Endothelial cell of umbilical vein (primary cell): ENCODE results near the gene GGA2. TPM values are rescaled to one million over a fixed set of nuclear protein-coding genes. Genes with fewer than 3 reads are reported as not detected.

Experiments used
- BruUV-seq: library from RNA; stranded (reverse); fragments of 400-500 nt; replicated peaks from 2 replicates; lab custom pipeline; 2021; lab: Mats Ljungman, UMichigan
- CTCF ChIA-PET: fragments of 300-600, 350-600 bp; sonication (Branson Sonifier 250); formaldehyde crosslinking; loops from one replicate; lab custom pipeline; 2021; ENCODE audit warnings: antibody characterized with exemption, inconsistent platforms; lab: Charles Lee
- POLR2A ChIA-PET: fragments of 300-600, 350-600 bp; sonication (Branson Sonifier 250); formaldehyde crosslinking; loops from one replicate; lab custom pipeline; 2021; ENCODE audit warnings: antibody characterized with exemption, inconsistent platforms; lab: Charles Lee
- DNase-seq: peaks from one replicate; pipeline ENCODE4 v3.0.0-alpha.2; 2011; ENCODE audit warnings: low read depth, low spot score
- FAIRE-seq: peaks from 2 replicates; lab custom pipeline; 2011; peaks lifted over from hg19 to GRCh38; lab: Jason Lieb, UNC
- H2AFZ ChIP-seq: 2 replicates; pipeline ENCODE4 v1.6.0; 2012; ENCODE audit warnings: low read depth, low read length, control low read depth, inconsistent platforms
- H3K27ac ChIP-seq: 2 replicates; pipeline ENCODE4 v1.5.1; 2011; ENCODE audit warnings: low read depth, mild to moderate bottlenecking, control low read depth, low read length, moderate library complexity; ENCODE audit not compliant: insufficient read depth
- H3K27me3 ChIP-seq, 2 experiments: 2 replicates each; pipeline versions ENCODE4 v1.6.0 to v1.6.1; 2011; ENCODE audit warnings: low read length in 2 of 2, mixed read lengths in 1 of 2; ENCODE audit not compliant: control insufficient read depth in 2 of 2, insufficient read depth in 2 of 2
- H3K36me3 ChIP-seq, 2 experiments: 2 replicates in 1 of 2; 3 replicates in 1 of 2; pipeline ENCODE4 v1.5.1; 2011; ENCODE audit warnings: low read length in 2 of 2, mild to moderate bottlenecking in 1 of 2, moderate library complexity in 1 of 2; ENCODE audit not compliant: control insufficient read depth in 2 of 2, insufficient read depth in 2 of 2; ENCODE audit errors: extremely low read depth in 1 of 2
- H3K4me1 ChIP-seq: 3 replicates; pipeline ENCODE4 v1.5.1; 2011; ENCODE audit warnings: mild to moderate bottlenecking, low read length; ENCODE audit not compliant: control insufficient read depth, insufficient read depth; ENCODE audit errors: extremely low read depth
- H3K4me2 ChIP-seq: 2 replicates; pipeline ENCODE4 v1.6.1; 2011; ENCODE audit warnings: low read length, control low read depth, mixed read lengths; ENCODE audit not compliant: insufficient read depth
- H3K4me3 ChIP-seq, 3 experiments: fragments of 200-600 bp in 1 of 3; sonication (generic), shearing (Covaris generic) in 1 of 3; replicated peaks in 1 of 3; 2 replicates each; pipeline ENCODE4 v1.5.1; 2011 to 2016; ENCODE audit warnings: control low read depth in 3 of 3, low read length in 3 of 3, mild to moderate bottlenecking in 2 of 3, inconsistent platforms in 1 of 3, low read depth in 1 of 3, moderate library complexity in 1 of 3; ENCODE audit not compliant: insufficient read depth in 1 of 3
- H3K79me2 ChIP-seq: 2 replicates; pipeline ENCODE4 v1.6.0; 2012; ENCODE audit warnings: low read length, inconsistent platforms; ENCODE audit not compliant: control insufficient read depth, insufficient read depth
- H3K9ac ChIP-seq: replicated peaks from 2 replicates; pipeline ENCODE3; 2011; ENCODE audit warnings: low read length, control low read depth; ENCODE audit not compliant: insufficient read depth; ENCODE audit errors: extremely low read depth
- H3K9me1 ChIP-seq: replicated peaks from 3 replicates; pipeline ENCODE4 v1.6.0; 2011; ENCODE audit warnings: mild to moderate bottlenecking, low read length; ENCODE audit not compliant: control insufficient read depth, insufficient read depth; ENCODE audit errors: extremely low read depth
- H3K9me3 ChIP-seq: replicated peaks from 2 replicates; pipeline ENCODE4 v1.5.1; 2012; ENCODE audit warnings: low read length, inconsistent platforms; ENCODE audit not compliant: control insufficient read depth, insufficient read depth
- H4K20me1 ChIP-seq: replicated peaks from 2 replicates; pipeline ENCODE3; 2011; ENCODE audit warnings: mild to moderate bottlenecking, low read length; ENCODE audit not compliant: control insufficient read depth, insufficient read depth; ENCODE audit errors: extremely low read depth
- EZH2 ChIP-seq: IDR thresholded peaks from 2 replicates; pipeline ENCODE4 v1.6.1; 2012; ENCODE audit warnings: borderline replicate concordance, low read depth, mild to moderate bottlenecking, moderate library complexity, low read length, inconsistent platforms; ENCODE audit not compliant: severe bottlenecking
- FOS ChIP-seq: IDR thresholded peaks from 2 replicates; pipeline ENCODE4 v1.6.1; 2011; ENCODE audit warnings: mild to moderate bottlenecking, low read length, moderate library complexity, borderline replicate concordance; ENCODE audit not compliant: insufficient read depth
- GATA2 ChIP-seq: IDR thresholded peaks from 2 replicates; pipeline ENCODE4 v1.7.0; 2011; ENCODE audit warnings: low read depth, mild to moderate bottlenecking, moderate library complexity, mixed read lengths, low read length; ENCODE audit not compliant: insufficient read length, insufficient read depth
- JUN ChIP-seq: IDR thresholded peaks from 2 replicates; pipeline ENCODE4 v1.6.1; 2011; ENCODE audit warnings: borderline replicate concordance, low read depth; ENCODE audit not compliant: insufficient read length, insufficient read depth
- MYC ChIP-seq: IDR thresholded peaks from one replicate; pipeline ENCODE4 v1.6.1; 2011; ENCODE audit warnings: mild to moderate bottlenecking, low read depth, low read length
- POLR2A ChIP-seq: IDR thresholded peaks from 2 replicates; pipeline ENCODE4 v1.6.1; 2012; ENCODE audit warnings: low read depth, mild to moderate bottlenecking, control low read depth, low read length
- POLR2AphosphoS5 ChIP-seq: IDR thresholded peaks from 2 replicates; pipeline ENCODE4 v1.6.1; 2012; ENCODE audit warnings: low read depth, mild to moderate bottlenecking, control low read depth, low read length, moderate library complexity; ENCODE audit not compliant: insufficient read depth
- dilution Hi-C: fragments of 300-500 bp; cut with MboI; formaldehyde crosslinking; loops from one replicate; pipeline ENCODE4 v1.15.0; 2019; ENCODE audit warnings: low sequenced_read_pairs; ENCODE audit not compliant: extremely low pct_ligation_motif_present
- intact Hi-C: fragments of 100-400 bp; cut with micrococcal nuclease; formaldehyde crosslinking; loops from one replicate; pipeline ENCODE4 v1.10.0; 2022
- polyA plus RNA-seq, 4 experiments: library from polyadenylated mRNA; depleted of rRNA in 3 of 4; stranded (reverse) in 3 of 4; unstranded in 1 of 4; fragments of >200 nt; gene quantifications; 2 replicates each; pipeline versions ENCODE4 v1.2.1 to v1.2.3, GENCODE V29; 2011 to 2012; ENCODE audit warnings: missing spikeins in 1 of 4
- total RNA-seq: library from RNA; stranded (reverse); gene quantifications from 2 replicates; pipeline ENCODE4 v1.2.3, GENCODE V29; 2021
- TF ChIP-seq, protein P1 (sequence below): IDR thresholded peaks from 2 replicates; pipeline ENCODE4 v1.6.1; 2011; ENCODE audit not compliant: insufficient read depth, insufficient read length
- TF ChIP-seq, protein P2 (sequence below), 2 donors: IDR thresholded peaks; 1 replicate in 1 of 2; 2 replicates in 1 of 2; pipeline ENCODE4 v1.5.1; 2011; ENCODE audit warnings: low read length in 2 of 2, mild to moderate bottlenecking in 2 of 2, moderate library complexity in 2 of 2, control low read depth in 1 of 2, inconsistent platforms in 1 of 2, low read depth in 1 of 2; ENCODE audit not compliant: insufficient read depth in 1 of 2; ENCODE audit errors: extremely low read depth in 1 of 2

The GGA2 gene
- total and polyA plus RNA-seq, 2 donors (not counting 3 experiments of a cell fraction or from before 2014, with no cell fraction given): 33.3 to 73.1 TPM

DNA sequence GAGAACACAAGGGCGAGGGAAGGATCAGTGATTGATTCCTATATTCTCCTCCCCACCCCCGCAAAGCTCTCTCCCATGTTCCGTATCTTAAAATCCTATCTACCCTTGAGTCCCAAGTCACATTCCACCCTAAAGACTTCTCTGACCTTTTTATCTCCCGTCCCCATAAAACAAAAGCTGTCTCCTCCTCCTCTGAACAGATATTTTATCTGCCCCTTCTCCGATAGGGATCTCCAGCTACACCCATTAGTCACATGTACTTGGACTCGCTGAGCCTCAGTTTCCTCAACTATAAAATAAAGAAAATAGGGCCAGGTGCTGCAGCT lies 12.8 kb downstream of the GGA2 start:
- Histone ChIP-seq H3K4me2 (no peak overlapping the region), H3K4me3 (no peak overlapping the region)
- POLR2A ChIA-PET: no interaction called here

More for the DNA sequence above, 12.8 kb downstream of the GGA2 start:
- no peak overlapping the region for H3K27ac ChIP-seq
- no peaks in the 10 kb centered on the region for H3K27me3 ChIP-seq
- peaks cover 48% of the 10 kb centered on the region for H3K79me2 ChIP-seq
- CTCF ChIA-PET: interaction anchor here (0.7 to 1.5 kb wide), 5 partner anchors 9 to 279 kb away, joined by 3 to 6 read pairs (median 4); no protein-coding TSS in a partner anchor
- no TSS peak for BruUV-seq
- H3K4me1 ChIP-seq: peaks cover 18% of the 10 kb centered on the region
- no peak overlapping the region for H2AFZ ChIP-seq
- dilution Hi-C loops: no loop called here
- no peaks in the 10 kb centered on the region for H3K9me3 ChIP-seq
- H3K9ac ChIP-seq: no peak overlapping the region
- H4K20me1 ChIP-seq: no peaks in the 10 kb centered on the region
- H3K9me1 ChIP-seq: no peaks in the 10 kb centered on the region
- FAIRE-seq (no peak), DNase-seq (no peak)
- peaks cover 2 to 15% of the 10 kb centered on the region in 2 experiments for H3K36me3 ChIP-seq
- TF ChIP-seq POLR2AphosphoS5: no peak
- TF ChIP-seq JUN: no peak
- no peak for TF ChIP-seq MYC
- no peak for TF ChIP-seq FOS
- TF ChIP-seq GATA2: no peak
- TF ChIP-seq, protein P1, sequence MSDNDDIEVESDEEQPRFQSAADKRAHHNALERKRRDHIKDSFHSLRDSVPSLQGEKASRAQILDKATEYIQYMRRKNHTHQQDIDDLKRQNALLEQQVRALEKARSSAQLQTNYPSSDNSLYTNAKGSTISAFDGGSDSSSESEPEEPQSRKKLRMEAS: no peak
- TF ChIP-seq, protein P2, sequence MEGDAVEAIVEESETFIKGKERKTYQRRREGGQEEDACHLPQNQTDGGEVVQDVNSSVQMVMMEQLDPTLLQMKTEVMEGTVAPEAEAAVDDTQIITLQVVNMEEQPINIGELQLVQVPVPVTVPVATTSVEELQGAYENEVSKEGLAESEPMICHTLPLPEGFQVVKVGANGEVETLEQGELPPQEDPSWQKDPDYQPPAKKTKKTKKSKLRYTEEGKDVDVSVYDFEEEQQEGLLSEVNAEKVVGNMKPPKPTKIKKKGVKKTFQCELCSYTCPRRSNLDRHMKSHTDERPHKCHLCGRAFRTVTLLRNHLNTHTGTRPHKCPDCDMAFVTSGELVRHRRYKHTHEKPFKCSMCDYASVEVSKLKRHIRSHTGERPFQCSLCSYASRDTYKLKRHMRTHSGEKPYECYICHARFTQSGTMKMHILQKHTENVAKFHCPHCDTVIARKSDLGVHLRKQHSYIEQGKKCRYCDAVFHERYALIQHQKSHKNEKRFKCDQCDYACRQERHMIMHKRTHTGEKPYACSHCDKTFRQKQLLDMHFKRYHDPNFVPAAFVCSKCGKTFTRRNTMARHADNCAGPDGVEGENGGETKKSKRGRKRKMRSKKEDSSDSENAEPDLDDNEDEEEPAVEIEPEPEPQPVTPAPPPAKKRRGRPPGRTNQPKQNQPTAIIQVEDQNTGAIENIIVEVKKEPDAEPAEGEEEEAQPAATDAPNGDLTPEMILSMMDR (IDR thresholded peaks at IDR 0.05; ENCODE audit: extremely low read depth in 1 of 2, insufficient read depth in 1 of 2, low read depth in 1 of 2, low read length in 2 of 2): no peak
- no peak for TF ChIP-seq POLR2A
- TF ChIP-seq EZH2: no peak
- intact Hi-C loops: no loop called here
